Measurements from ENCODE around the gene RNF44. TPM values are rescaled to one million over a fixed set of nuclear protein-coding genes. Genes with fewer than 3 reads are reported as not detected.

RNF44 gene
- total RNA-seq, 4 donors from 2014 or later, result 8.8 to 23.1 (median 15.5) TPM

- peaks cover 0 to 100% (median 37%) of the 10 kb centered on the region in 3 donors for H3K36me3 ChIP-seq
- H3K27me3 ChIP-seq, result no peaks in the 10 kb centered on the region
- 37 to 46% methylated on average over 9 of the region's 9 CpGs for WGBS, 2 donors
- peak overlapping the region in 2 of 4 donors; percentile 27 to 31 for H3K27ac ChIP-seq
- no peak for TF ChIP-seq POLR2A (IDR thresholded peaks at IDR 0.05)
- TF ChIP-seq CTCF (IDR thresholded peaks at IDR 0.05), result no peak
- no peak for DNase-seq
- H3K4me1 ChIP-seq, result peaks cover 0 to 17% (median 0%) of the 10 kb centered on the region in 3 donors
- H3K9me3 ChIP-seq, result no peaks in the 10 kb centered on the region
- intact Hi-C loops (cut with DNase I), result no loop called here
- H3K4me3 ChIP-seq, result no peak overlapping the region
These were observed 39.4 kb downstream of the RNF44 start for GRCh38 chr5:176497852-176498251.

GRCh38 chr5:176492431-176492830, 44.8 kb downstream of the RNF44 start:
- Histone ChIP-seq H3K4me3 (no peak overlapping the region), H3K27me3 (no peaks in the 10 kb centered on the region), H3K4me1 (peaks cover 0 to 36% (median 0%) of the 10 kb centered on the region in 3 donors), H3K27ac (peak overlapping the region in 3 of 4 donors; percentile 25 to 55 (median 54)), H3K36me3 (peaks cover 0 to 100% (median 20%) of the 10 kb centered on the region in 3 donors), H3K9me3 (no peaks in the 10 kb centered on the region)
- no peak for TF ChIP-seq CTCF (IDR thresholded peaks at IDR 0.05)
- TF ChIP-seq POLR2A (IDR thresholded peaks at IDR 0.05), result no peak
- intact Hi-C loops (cut with DNase I), result no loop called here
- 31 to 42% methylated on average over 3 of the region's 3 CpGs for WGBS, 2 donors
- no peak for DNase-seq

GRCh38 chr5:176491901-176492300, 45.3 kb downstream of the RNF44 start:
- Histone ChIP-seq H3K9me3 (no peaks in the 10 kb centered on the region), H3K27ac (peak overlapping the region in 3 of 4 donors; percentile 25 to 55 (median 54)), H3K4me3 (no peak overlapping the region), H3K4me1 (peaks cover 0 to 35% (median 0%) of the 10 kb centered on the region in 3 donors), H3K36me3 (peaks cover 0 to 100% (median 20%) of the 10 kb centered on the region in 3 donors), H3K27me3 (no peaks in the 10 kb centered on the region)
- DNase-seq, result no peak
- WGBS, 2 donors, result 35 to 46% methylated on average over 8 of the region's 8 CpGs
- TF ChIP-seq CTCF (IDR thresholded peaks at IDR 0.05) (no peak), POLR2A (IDR thresholded peaks at IDR 0.05) (no peak)
- intact Hi-C loops (cut with DNase I), result no loop called here

- H3K27me3 ChIP-seq, result no peaks in the 10 kb centered on the region
- H3K27ac ChIP-seq, result no peak overlapping the region
- intact Hi-C loops (cut with DNase I), result no loop called here
- WGBS, 2 donors, result 62 to 63% methylated on average over 3 of the region's 3 CpGs
- peaks cover 0 to 100% (median 16%) of the 10 kb centered on the region in 3 donors for H3K36me3 ChIP-seq
- TF ChIP-seq CTCF (IDR thresholded peaks at IDR 0.05), result no peak
- no peak for TF ChIP-seq POLR2A (IDR thresholded peaks at IDR 0.05)
- H3K4me1 ChIP-seq, result peaks cover 0 to 35% (median 0%) of the 10 kb centered on the region in 3 donors
- DNase-seq, result no peak
- no peak overlapping the region for H3K4me3 ChIP-seq
- H3K9me3 ChIP-seq, result no peaks in the 10 kb centered on the region
These were observed 46.1 kb downstream of the RNF44 start for GRCh38 chr5:176491101-176491502.

GRCh38 chr5:176490301-176490700, 46.9 kb downstream of the RNF44 start:
- H3K27me3 ChIP-seq, result no peaks in the 10 kb centered on the region
- H3K9me3 ChIP-seq, result no peaks in the 10 kb centered on the region
- 92 to 100% methylated on average over 1 of the region's 1 CpG for WGBS, 2 donors
- peaks cover 0 to 97% (median 16%) of the 10 kb centered on the region in 3 donors for H3K36me3 ChIP-seq
- peaks cover 0 to 35% (median 0%) of the 10 kb centered on the region in 3 donors for H3K4me1 ChIP-seq
- H3K4me3 ChIP-seq, result no peak overlapping the region
- no peak for TF ChIP-seq CTCF (IDR thresholded peaks at IDR 0.05)
- no peak for TF ChIP-seq POLR2A (IDR thresholded peaks at IDR 0.05)
- intact Hi-C loops (cut with DNase I), result no loop called here
- DNase-seq, result no peak
- H3K27ac ChIP-seq, result no peak overlapping the region
